Measurements from ENCODE around the gene OR2G3.

OR2G3 gene

DNA sequence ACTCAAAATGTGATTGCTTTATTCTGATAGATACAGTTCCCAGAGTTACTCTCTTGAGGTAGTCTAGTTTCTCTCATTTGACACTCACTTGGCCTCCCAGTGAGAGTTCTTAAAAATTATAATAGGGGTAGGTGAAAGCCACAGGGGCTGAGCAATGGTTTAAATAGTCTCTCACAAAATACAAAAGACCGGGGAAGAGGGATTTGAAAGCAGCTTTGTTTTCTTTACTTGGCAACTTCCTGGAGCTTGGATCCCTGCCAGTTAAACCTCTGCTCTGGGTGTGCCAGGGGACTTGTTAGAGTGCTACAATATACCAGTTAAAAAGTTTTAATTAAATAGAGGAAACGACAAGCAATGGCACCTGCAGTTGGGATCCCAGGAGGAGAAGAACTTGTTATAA lies 42.5 kb downstream of the OR2G3 start:
- Histone ChIP-seq H3K27ac (no peak overlapping the region), H3K27me3 (no peaks in the 10 kb centered on the region), H3K9me3 (peaks cover 0 to 3% (median 0%) of the 10 kb centered on the region in 3 donors), H3K36me3 (no peaks in the 10 kb centered on the region), H3K4me3 (no peak overlapping the region), H3K4me1 (no peaks in the 10 kb centered on the region)
- DNase-seq = no peak
- TF ChIP-seq, protein P1, sequence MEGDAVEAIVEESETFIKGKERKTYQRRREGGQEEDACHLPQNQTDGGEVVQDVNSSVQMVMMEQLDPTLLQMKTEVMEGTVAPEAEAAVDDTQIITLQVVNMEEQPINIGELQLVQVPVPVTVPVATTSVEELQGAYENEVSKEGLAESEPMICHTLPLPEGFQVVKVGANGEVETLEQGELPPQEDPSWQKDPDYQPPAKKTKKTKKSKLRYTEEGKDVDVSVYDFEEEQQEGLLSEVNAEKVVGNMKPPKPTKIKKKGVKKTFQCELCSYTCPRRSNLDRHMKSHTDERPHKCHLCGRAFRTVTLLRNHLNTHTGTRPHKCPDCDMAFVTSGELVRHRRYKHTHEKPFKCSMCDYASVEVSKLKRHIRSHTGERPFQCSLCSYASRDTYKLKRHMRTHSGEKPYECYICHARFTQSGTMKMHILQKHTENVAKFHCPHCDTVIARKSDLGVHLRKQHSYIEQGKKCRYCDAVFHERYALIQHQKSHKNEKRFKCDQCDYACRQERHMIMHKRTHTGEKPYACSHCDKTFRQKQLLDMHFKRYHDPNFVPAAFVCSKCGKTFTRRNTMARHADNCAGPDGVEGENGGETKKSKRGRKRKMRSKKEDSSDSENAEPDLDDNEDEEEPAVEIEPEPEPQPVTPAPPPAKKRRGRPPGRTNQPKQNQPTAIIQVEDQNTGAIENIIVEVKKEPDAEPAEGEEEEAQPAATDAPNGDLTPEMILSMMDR (IDR thresholded peaks at IDR 0.05) = no peak
- intact Hi-C loops (cut with DNase I; ENCODE audit: low total_unique reads) = no loop called here

DNA sequence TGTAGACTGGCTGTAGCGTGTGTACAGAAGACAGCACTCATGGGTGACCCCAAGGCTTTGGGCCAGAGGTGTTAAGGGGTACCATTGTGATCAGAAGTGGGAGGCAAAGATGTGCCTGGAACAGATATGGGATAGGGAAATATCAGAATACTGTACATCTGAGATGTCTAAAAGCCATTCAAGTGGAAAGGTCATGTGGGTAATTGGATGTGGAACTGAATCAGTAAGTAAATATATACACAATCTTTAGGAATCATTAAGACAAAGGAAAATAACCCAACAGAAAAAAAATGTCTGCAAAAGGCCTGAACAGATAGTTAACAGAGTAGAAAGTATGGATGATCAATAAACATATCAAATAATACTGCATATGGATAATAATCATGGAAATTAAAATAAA lies 47.7 kb downstream of the OR2G3 start:
- Histone ChIP-seq H3K27ac (no peak overlapping the region), H3K27me3 (no peaks in the 10 kb centered on the region), H3K36me3 (no peaks in the 10 kb centered on the region), H3K9me3 (no peaks in the 10 kb centered on the region), H3K4me1 (no peaks in the 10 kb centered on the region), H3K4me3 (no peak overlapping the region)
- TF ChIP-seq, protein P1 (IDR thresholded peaks at IDR 0.05) = no peak
- DNase-seq = no peak
- intact Hi-C loops (cut with DNase I; ENCODE audit: low total_unique reads) = no loop called here
